Bronchial epithelial cell (primary cell): Measurements from ENCODE around the gene EIF4H. TPM values are rescaled to one million over a fixed set of nuclear protein-coding genes. Genes with fewer than 3 reads are reported as not detected.
"Not testable (repeated sequence)": the region's sequence is repeated elsewhere in the genome, so short reads cannot be mapped to it uniquely, and the experiment has no call there.

ENCODE experiments used
- DNase-seq: peaks from one replicate; pipeline ENCODE4 v3.0.0-alpha.2; 2010; ENCODE audit warnings: low read depth
- FAIRE-seq: peaks from 2 replicates; lab custom pipeline; 2011; peaks lifted over from hg19 to GRCh38; lab: Jason Lieb, UNC
- H3K27me3 ChIP-seq: 2 replicates; pipeline ENCODE4 v1.5.1; 2011; ENCODE audit warnings: low read length; ENCODE audit not compliant: control insufficient read depth, insufficient read depth
- H3K36me3 ChIP-seq: 2 replicates; pipeline ENCODE4 v1.5.1; 2011; ENCODE audit warnings: low read length; ENCODE audit not compliant: control insufficient read depth, insufficient read depth
- H3K4me3 ChIP-seq: 2 replicates; pipeline ENCODE4 v1.5.1; 2011; ENCODE audit warnings: mild to moderate bottlenecking, low read depth, low read length, control low read depth
- total RNA-seq: library from RNA; depleted of rRNA; stranded (reverse); fragments of >200 nt; gene quantifications from 2 replicates; pipeline ENCODE4 v1.2.1, GENCODE V29; 2014
- TF ChIP-seq, protein P1 (sequence below): IDR thresholded peaks from 2 replicates; pipeline ENCODE4 v1.5.1; 2011; ENCODE audit warnings: mild to moderate bottlenecking, moderate library complexity, low read length, control low read depth, inconsistent platforms; ENCODE audit not compliant: insufficient read depth, severe bottlenecking

Gene EIF4H
- total RNA-seq, 1 donor from 2014 or later, result 370 TPM

DNA sequence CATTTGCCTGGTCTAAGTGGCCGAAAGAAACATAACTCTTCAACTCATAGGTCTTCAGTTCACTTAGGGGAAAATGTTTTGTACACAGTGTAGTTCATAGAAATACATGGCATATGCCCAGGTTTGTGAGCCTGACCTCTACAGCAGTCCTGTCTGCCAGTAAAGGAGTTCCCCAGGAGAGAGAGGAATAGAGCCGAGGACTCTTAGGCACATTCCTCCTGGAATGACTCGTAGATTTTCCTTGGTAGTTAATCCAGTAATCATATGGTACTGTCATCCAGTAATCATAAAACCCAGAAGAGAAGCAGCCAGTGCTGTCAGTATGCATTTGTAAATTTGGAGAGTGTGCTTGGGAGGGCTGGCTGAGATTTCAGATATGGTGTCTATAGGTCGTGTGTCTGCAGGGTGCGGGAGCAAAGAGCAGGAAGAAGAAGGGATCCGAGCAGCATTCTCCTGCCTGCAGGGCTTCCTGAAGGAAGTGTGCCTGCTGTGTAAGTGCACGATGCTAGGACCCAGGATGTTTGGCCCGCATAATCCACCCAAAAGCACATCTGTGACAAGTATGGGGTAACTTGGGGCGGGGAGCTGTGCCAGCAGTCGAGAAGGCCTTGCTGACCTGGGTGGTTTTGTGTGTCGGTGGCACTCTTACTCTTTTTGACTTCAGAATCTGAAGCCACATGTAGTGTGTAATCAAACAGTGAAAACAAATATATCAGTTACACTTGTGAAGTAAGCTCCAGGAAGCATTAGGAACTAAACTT lies 13.9 kb downstream of the EIF4H start:
- TF ChIP-seq, protein P1, sequence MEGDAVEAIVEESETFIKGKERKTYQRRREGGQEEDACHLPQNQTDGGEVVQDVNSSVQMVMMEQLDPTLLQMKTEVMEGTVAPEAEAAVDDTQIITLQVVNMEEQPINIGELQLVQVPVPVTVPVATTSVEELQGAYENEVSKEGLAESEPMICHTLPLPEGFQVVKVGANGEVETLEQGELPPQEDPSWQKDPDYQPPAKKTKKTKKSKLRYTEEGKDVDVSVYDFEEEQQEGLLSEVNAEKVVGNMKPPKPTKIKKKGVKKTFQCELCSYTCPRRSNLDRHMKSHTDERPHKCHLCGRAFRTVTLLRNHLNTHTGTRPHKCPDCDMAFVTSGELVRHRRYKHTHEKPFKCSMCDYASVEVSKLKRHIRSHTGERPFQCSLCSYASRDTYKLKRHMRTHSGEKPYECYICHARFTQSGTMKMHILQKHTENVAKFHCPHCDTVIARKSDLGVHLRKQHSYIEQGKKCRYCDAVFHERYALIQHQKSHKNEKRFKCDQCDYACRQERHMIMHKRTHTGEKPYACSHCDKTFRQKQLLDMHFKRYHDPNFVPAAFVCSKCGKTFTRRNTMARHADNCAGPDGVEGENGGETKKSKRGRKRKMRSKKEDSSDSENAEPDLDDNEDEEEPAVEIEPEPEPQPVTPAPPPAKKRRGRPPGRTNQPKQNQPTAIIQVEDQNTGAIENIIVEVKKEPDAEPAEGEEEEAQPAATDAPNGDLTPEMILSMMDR, result no peak
- DNase-seq (no peak), FAIRE-seq (no peak)
- H3K36me3 ChIP-seq, result peaks cover 23% of the 10 kb centered on the region
- no peaks in the 10 kb centered on the region for H3K27me3 ChIP-seq
- H3K4me3 ChIP-seq, result no peak overlapping the region

DNA sequence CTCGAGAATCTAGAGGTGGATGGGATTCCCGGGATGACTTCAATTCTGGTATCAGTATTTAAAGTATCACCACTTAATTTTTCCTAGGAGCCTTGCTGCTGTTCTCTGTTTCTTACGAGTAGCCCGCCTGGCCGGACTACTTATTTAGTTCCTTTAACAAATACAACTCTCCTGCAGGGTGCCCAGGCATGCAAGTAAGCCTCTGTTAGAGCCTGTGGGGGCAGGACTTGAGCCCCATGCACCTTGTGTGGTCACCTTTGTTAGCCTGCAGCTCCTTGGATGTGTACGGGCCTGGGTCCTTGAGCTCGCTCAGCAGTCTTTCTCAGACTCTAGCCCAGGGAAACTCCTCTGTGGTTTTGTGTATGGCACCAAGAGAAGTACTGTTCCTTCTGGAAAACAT lies 16.1 kb downstream of the EIF4H start:
- Histone ChIP-seq H3K27me3 (no peaks in the 10 kb centered on the region), H3K36me3 (peaks cover 36% of the 10 kb centered on the region), H3K4me3 (no peak overlapping the region)
- no peak for DNase-seq
- TF ChIP-seq, protein P1, result no peak
- FAIRE-seq, result no peak

GRCh38 chr7:74191231-74191630 lies 17.1 kb downstream of the EIF4H start:
- FAIRE-seq (no peak), DNase-seq (no peak)
- TF ChIP-seq, protein P1, result no peak
- no peaks in the 10 kb centered on the region for H3K27me3 ChIP-seq
- no peak overlapping the region for H3K4me3 ChIP-seq
- H3K36me3 ChIP-seq, result peaks cover 37% of the 10 kb centered on the region

DNA sequence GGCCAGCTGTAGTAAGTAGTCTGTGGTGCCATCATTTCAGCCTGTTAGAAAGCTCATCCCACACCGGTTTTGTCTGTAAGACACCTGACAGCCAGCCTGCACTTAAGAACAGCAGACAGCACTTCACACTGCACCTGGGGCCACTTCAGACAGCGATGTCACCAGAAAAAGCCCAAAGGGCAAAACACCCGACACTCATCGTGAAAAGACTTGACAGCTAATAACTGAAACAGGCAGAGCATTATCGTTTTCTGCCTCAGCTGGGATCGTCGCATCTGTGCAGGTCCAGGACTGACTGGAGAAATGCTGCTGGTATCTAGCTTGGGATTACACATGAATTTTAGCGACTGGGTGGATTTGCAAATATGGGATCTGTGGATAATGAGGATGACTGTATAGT lies 18.9 kb downstream of the EIF4H start:
- TF ChIP-seq, protein P1, result no peak
- Histone ChIP-seq H3K4me3 (no peak overlapping the region), H3K36me3 (peaks cover 40% of the 10 kb centered on the region), H3K27me3 (no peaks in the 10 kb centered on the region)
- no peak for DNase-seq
- FAIRE-seq, result no peak

DNA sequence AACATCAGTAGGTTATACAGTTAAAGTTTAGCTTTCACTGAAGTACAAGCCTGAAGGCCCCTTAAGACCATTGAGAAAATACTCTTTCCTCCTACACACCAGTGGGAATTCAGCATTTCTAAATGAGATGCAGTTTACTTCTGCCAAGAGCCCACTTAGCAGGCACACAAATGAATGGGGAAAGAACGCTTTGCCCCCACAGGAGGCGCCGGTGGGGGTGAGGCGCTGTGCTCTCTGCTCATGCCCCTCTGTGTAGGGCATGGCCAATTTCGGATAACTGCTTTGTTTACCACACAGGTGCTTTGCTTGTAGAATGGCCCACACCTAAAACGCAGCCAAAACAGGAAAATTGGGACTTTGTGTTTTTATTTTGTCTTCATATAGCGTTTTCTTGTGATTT lies 19.8 kb downstream of the EIF4H start:
- no peak overlapping the region for H3K4me3 ChIP-seq
- peaks cover 36% of the 10 kb centered on the region for H3K36me3 ChIP-seq
- TF ChIP-seq, protein P1, result no peak
- DNase-seq, result no peak
- no peaks in the 10 kb centered on the region for H3K27me3 ChIP-seq
- FAIRE-seq, result no peak

DNA sequence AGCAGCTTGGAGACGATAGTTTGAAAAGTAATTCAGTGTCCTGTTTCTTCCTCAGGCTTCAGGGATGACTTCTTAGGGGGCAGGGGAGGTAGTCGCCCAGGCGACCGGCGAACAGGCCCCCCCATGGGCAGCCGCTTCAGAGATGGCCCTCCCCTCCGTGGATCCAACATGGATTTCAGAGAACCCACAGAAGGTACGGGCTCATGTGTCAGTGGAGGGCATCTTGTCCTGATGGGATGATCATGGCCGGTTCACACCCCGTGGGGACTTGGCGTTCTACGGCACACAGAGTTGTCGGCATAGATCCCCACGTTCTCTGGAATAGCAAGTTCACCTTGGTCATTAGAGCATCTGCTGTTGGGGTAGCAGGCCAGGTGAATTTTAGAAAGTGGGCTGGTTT lies 20.5 kb downstream of the EIF4H start:
- DNase-seq, result no peak
- Histone ChIP-seq H3K36me3 (peaks cover 32% of the 10 kb centered on the region), H3K4me3 (no peak overlapping the region), H3K27me3 (no peaks in the 10 kb centered on the region)
- FAIRE-seq, result no peak
- TF ChIP-seq, protein P1, result no peak

GRCh38 chr7:74195139-74195860 lies 21.1 kb downstream of the EIF4H start:
- DNase-seq, FAIRE-seq, H3K4me3 ChIP-seq, H3K27me3 ChIP-seq: not testable (repeated sequence)
- peaks cover 28% of the 10 kb centered on the region for H3K36me3 ChIP-seq
